ENCODE data around the gene PSD2.

DNA sequence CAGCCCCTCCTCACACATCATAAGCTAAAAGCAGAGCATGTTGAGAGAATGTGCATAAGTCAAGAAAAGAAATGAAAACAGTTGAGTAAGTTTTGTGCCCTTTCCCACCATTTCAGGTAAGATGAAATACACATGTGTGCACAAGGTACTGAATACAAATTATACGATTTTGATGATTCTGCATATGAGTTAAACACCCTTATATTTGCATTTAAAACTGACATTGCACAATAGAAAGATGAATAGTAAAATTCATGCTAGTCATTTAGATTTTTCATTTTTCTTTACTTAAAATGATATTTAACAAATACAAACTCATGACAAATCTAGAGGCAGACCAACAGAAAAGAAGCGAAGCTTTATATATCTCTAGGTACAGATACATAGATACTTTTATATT, 24.9 kb upstream of the PSD2 start:
- TF ChIP-seq CTCF (IDR thresholded peaks at IDR 0.05) (no peak), POLR2A (IDR thresholded peaks at IDR 0.05) (no peak)
